Vagina (tissue), 2 donors: ENCODE measurements around the gene EML6.

ENCODE experiments used
- CTCF ChIP-seq, 3 experiments: fragments of 450-650 bp in 2 of 3; fragments of 200-600 bp in 1 of 3; sonication (generic) in 1 of 3; IDR thresholded peaks; one replicate each; pipeline ENCODE4 v1.5.1; 2017 to 2019; ENCODE audit warnings: antibody characterized with exemption in 3 of 3, mild to moderate bottlenecking in 2 of 3, moderate library complexity in 2 of 3
- POLR2A ChIP-seq, 2 donors: fragments of 450-650 bp; IDR thresholded peaks; one replicate each; pipeline ENCODE4 v1.6.1; 2017; ENCODE audit warnings: antibody characterized with exemption in 2 of 2, mild to moderate bottlenecking in 2 of 2, moderate library complexity in 2 of 2

- no peak for TF ChIP-seq POLR2A (IDR thresholded peaks at IDR 0.05)
- no peak for TF ChIP-seq CTCF (IDR thresholded peaks at IDR 0.05)
Measured at GRCh38 chr2:54772110-54772509, 48.6 kb downstream of the EML6 start.
